HL-60 (cell line): ENCODE results near the gene RIMS3.

Source experiments
- POLR2AphosphoS5 ChIP-seq: IDR thresholded peaks from 2 replicates; pipeline ENCODE4 v1.6.1; 2012; ENCODE audit warnings: low read depth
- TF ChIP-seq, protein P1 (sequence below): IDR thresholded peaks from one replicate; pipeline ENCODE4 v1.5.1; 2011; ENCODE audit warnings: low read length, control low read depth, inconsistent platforms; ENCODE audit not compliant: insufficient read depth
- TF ChIP-seq, protein P2 (sequence below): IDR thresholded peaks from 2 replicates; pipeline ENCODE4 v1.6.1; 2012; ENCODE audit warnings: low read depth; ENCODE audit not compliant: insufficient replicate concordance

DNA sequence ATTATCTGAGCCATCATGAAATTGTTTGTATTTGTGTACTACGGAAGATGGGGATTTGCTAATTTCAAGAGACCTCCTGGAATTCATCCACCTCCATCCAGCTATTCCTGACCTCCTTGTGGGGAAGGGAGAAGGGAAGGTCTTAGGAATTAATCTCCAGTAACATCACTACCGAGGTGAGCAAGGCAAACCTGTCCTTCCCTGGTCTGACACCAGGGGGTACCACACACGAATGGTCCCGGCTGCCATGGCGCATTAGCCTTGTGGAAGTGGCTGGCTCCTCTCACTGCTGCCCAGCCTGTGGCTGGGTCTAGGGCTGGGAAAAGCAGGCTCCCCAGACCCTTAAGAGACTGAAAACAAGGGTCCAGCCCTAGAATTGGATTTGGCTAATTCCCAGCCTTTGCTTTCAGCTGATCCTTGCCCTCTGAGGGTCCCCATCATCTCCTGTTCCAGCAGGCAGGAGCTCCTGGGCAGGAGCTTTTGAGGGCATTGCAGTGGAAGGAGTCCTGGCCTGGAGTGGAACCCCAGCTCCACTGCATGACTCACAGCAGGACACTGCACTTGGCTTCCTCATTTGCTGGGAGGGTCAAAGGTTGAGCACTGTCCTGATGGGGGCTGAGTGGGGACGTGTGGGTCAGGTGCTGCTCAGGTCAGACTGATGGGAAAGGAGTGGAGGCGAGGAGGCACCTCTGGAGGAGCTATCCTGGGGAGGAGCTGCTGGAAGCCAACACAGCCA, 34.8 kb downstream of the RIMS3 start:
- TF ChIP-seq, protein P1, sequence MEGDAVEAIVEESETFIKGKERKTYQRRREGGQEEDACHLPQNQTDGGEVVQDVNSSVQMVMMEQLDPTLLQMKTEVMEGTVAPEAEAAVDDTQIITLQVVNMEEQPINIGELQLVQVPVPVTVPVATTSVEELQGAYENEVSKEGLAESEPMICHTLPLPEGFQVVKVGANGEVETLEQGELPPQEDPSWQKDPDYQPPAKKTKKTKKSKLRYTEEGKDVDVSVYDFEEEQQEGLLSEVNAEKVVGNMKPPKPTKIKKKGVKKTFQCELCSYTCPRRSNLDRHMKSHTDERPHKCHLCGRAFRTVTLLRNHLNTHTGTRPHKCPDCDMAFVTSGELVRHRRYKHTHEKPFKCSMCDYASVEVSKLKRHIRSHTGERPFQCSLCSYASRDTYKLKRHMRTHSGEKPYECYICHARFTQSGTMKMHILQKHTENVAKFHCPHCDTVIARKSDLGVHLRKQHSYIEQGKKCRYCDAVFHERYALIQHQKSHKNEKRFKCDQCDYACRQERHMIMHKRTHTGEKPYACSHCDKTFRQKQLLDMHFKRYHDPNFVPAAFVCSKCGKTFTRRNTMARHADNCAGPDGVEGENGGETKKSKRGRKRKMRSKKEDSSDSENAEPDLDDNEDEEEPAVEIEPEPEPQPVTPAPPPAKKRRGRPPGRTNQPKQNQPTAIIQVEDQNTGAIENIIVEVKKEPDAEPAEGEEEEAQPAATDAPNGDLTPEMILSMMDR = no peak
- TF ChIP-seq POLR2AphosphoS5 = no peak
- TF ChIP-seq, protein P2, sequence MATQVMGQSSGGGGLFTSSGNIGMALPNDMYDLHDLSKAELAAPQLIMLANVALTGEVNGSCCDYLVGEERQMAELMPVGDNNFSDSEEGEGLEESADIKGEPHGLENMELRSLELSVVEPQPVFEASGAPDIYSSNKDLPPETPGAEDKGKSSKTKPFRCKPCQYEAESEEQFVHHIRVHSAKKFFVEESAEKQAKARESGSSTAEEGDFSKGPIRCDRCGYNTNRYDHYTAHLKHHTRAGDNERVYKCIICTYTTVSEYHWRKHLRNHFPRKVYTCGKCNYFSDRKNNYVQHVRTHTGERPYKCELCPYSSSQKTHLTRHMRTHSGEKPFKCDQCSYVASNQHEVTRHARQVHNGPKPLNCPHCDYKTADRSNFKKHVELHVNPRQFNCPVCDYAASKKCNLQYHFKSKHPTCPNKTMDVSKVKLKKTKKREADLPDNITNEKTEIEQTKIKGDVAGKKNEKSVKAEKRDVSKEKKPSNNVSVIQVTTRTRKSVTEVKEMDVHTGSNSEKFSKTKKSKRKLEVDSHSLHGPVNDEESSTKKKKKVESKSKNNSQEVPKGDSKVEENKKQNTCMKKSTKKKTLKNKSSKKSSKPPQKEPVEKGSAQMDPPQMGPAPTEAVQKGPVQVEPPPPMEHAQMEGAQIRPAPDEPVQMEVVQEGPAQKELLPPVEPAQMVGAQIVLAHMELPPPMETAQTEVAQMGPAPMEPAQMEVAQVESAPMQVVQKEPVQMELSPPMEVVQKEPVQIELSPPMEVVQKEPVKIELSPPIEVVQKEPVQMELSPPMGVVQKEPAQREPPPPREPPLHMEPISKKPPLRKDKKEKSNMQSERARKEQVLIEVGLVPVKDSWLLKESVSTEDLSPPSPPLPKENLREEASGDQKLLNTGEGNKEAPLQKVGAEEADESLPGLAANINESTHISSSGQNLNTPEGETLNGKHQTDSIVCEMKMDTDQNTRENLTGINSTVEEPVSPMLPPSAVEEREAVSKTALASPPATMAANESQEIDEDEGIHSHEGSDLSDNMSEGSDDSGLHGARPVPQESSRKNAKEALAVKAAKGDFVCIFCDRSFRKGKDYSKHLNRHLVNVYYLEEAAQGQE = no peak
